ENCODE data around the gene NDUFV3. TPM values are rescaled to one million over a fixed set of nuclear protein-coding genes. Genes with fewer than 3 reads are reported as not detected.
A peak's percentile ranks its signal among the peaks of the same experiment; 100 is the strongest.

NDUFV3 gene
- polyA plus RNA-seq, 1 of the 3 experiments (the other 2 are of a cell fraction), result 32.9 TPM

DNA sequence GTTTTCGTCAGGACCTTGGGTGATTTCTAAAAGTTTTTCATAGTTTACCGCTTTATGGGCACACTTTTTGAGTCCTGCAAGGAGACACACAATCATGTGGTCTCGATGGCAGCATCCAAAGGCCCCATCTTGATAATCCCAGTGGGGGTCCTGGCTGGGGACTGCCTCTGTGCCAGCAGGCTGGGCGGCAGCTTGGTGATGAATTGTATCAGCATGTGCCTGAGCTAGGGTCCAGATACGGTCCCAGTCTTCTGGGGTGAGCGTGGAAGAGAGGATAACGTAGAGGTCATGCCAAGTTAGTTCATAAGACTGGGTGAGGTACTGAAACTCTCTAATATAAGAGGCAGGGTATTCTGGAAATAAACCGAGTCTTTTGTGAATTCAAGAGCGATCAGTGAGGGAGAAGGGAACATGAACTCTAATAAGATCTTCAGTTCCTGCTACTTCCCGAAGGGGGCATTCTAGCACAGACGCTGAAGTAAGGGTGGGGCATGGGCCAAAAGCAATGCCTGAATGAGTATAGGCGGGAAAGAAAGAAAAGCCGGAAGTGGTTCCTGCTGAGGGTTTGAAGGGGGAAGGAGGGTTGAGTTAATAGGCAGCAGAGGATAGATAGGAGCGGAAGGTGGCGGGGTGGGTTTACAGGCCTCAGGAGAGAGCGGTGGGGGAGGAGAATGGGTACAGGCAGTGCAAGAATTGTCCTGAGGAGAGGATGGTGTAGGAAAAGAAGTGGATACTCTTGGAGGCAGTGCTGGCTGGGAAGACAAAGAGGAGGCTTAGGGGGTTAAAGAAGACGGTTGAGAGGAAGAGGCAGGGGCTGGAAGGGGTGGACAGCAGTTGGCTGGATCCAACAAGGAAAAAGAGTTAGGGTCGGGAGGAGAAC lies 30.7 kb downstream of the NDUFV3 start:
- Histone ChIP-seq H3K27ac (ENCODE audit: low read depth in 2 of 2, low read length in 1 of 2) (no peak overlapping the region), H3K79me2 (ENCODE audit: insufficient read depth) (no peaks in the 10 kb centered on the region), H3K36me3 (replicated peaks in 1 of 2; ENCODE audit: control insufficient read depth in 1 of 2, insufficient read depth in 2 of 2, low read length in 1 of 2) (no peaks in the 10 kb centered on the region), H3K9me2 (no peaks in the 10 kb centered on the region), H3K9me3 (no peaks in the 10 kb centered on the region), H3K4me2 (no peak overlapping the region), H3K9ac (no peak overlapping the region), H2AFZ (ENCODE audit: low read depth) (peak overlapping the region; percentile 85), H3K4me3 (ENCODE audit: low read depth in 2 of 2, low read length in 1 of 2) (no peak overlapping the region), H3F3A (replicated peaks; ENCODE audit: insufficient read depth) (no peaks in the 10 kb centered on the region), H3K4me1 (ENCODE audit: control insufficient read depth in 1 of 2, insufficient read depth in 2 of 2, low read depth in 1 of 2, low read length in 1 of 2) (no peaks in the 10 kb centered on the region; a peak in 2 of 4 replicates), H3K27me3 (ENCODE audit: insufficient read depth) (no peaks in the 10 kb centered on the region), H4K20me1 (ENCODE audit: insufficient read depth) (no peaks in the 10 kb centered on the region)
- DNase-seq, result peak; percentile 81
- ChIA-PET POLR2A (no interaction called here), CTCF (no interaction called here)
- WGBS (ENCODE audit: low lambda C conversion rate), result 64% methylated on average over 18 of the region's 18 CpGs
- TF ChIP-seq NRF1 (IDR thresholded peaks at IDR 0.05; ENCODE audit: low read depth, low read length), result no peak
- TF ChIP-seq, protein P1, sequence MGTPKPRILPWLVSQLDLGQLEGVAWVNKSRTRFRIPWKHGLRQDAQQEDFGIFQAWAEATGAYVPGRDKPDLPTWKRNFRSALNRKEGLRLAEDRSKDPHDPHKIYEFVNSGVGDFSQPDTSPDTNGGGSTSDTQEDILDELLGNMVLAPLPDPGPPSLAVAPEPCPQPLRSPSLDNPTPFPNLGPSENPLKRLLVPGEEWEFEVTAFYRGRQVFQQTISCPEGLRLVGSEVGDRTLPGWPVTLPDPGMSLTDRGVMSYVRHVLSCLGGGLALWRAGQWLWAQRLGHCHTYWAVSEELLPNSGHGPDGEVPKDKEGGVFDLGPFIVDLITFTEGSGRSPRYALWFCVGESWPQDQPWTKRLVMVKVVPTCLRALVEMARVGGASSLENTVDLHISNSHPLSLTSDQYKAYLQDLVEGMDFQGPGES (IDR thresholded peaks at IDR 0.05; ENCODE audit: low read depth, low read length), result no peak
- TF ChIP-seq RFX5 (IDR thresholded peaks at IDR 0.05; ENCODE audit: low read length), result no peak
- no peak for TF ChIP-seq FOXJ3 (CRISPR knock-in tag; IDR thresholded peaks at IDR 0.05)
- no peak for TF ChIP-seq REST (IDR thresholded peaks at IDR 0.05; ENCODE audit: low read depth, low read length)
- TF ChIP-seq PBX3 (IDR thresholded peaks at IDR 0.05), result no peak
- no peak for TF ChIP-seq FOSL2 (IDR thresholded peaks at IDR 0.05; ENCODE audit: borderline replicate concordance, low read depth)
- no peak for TF ChIP-seq JUND (IDR thresholded peaks at IDR 0.05)
- peak; percentile 82 for TF ChIP-seq RAD21 (IDR thresholded peaks at IDR 0.05; ENCODE audit: low read length)
- no peak for TF ChIP-seq RCOR1 (IDR thresholded peaks at IDR 0.05; ENCODE audit: low read length)
- TF ChIP-seq, protein P2, sequence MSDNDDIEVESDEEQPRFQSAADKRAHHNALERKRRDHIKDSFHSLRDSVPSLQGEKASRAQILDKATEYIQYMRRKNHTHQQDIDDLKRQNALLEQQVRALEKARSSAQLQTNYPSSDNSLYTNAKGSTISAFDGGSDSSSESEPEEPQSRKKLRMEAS (IDR thresholded peaks at IDR 0.05; ENCODE audit: low read depth), result 0 out of 2 replicates have a peak, but pooled peaks have one; percentile 29
- no peak for TF ChIP-seq GATA2 (CRISPR knock-in tag; IDR thresholded peaks at IDR 0.05)
- TF ChIP-seq CTCF (IDR thresholded peaks at IDR 0.05), result peak; percentile 73
- TF ChIP-seq RXRA (IDR thresholded peaks at IDR 0.05; ENCODE audit: borderline replicate concordance, low read depth), result no peak
- no peak for TF ChIP-seq TEAD4 (IDR thresholded peaks at IDR 0.05; ENCODE audit: borderline replicate concordance, insufficient read depth)
- TF ChIP-seq CHD2 (IDR thresholded peaks at IDR 0.05; ENCODE audit: low read length, partially characterized antibody), result peak; percentile 50
- no peak for TF ChIP-seq TAF1 (IDR thresholded peaks at IDR 0.05; ENCODE audit: borderline replicate concordance, low read depth, low read length)
- TF ChIP-seq ZBTB33 (IDR thresholded peaks at IDR 0.05; ENCODE audit: borderline replicate concordance, low read depth), result no peak
- TF ChIP-seq NFIC (IDR thresholded peaks at IDR 0.05; ENCODE audit: borderline replicate concordance), result peak; percentile 16; the same call in 1 of the 2 replicates
- no peak for TF ChIP-seq EZH2phosphoT487 (IDR thresholded peaks at IDR 0.05; ENCODE audit: borderline replicate concordance, low read depth)
- peak; percentile 82 for TF ChIP-seq ELF1 (IDR thresholded peaks at IDR 0.05)

All from SK-N-SH (cell line).